Measurements from ENCODE around the gene DYNLT2.
A peak's percentile ranks its signal among the peaks of the same experiment; 100 is the strongest.

The DYNLT2 gene, protein sequence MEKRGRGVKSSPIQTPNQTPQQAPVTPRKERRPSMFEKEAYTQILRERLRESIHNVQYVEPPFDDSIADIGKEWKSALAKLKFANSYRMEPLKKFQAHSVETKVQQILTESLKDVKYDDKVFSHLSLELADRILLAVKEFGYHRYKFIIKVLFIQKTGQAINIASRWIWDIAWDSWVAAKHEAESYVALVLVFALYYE

DNA sequence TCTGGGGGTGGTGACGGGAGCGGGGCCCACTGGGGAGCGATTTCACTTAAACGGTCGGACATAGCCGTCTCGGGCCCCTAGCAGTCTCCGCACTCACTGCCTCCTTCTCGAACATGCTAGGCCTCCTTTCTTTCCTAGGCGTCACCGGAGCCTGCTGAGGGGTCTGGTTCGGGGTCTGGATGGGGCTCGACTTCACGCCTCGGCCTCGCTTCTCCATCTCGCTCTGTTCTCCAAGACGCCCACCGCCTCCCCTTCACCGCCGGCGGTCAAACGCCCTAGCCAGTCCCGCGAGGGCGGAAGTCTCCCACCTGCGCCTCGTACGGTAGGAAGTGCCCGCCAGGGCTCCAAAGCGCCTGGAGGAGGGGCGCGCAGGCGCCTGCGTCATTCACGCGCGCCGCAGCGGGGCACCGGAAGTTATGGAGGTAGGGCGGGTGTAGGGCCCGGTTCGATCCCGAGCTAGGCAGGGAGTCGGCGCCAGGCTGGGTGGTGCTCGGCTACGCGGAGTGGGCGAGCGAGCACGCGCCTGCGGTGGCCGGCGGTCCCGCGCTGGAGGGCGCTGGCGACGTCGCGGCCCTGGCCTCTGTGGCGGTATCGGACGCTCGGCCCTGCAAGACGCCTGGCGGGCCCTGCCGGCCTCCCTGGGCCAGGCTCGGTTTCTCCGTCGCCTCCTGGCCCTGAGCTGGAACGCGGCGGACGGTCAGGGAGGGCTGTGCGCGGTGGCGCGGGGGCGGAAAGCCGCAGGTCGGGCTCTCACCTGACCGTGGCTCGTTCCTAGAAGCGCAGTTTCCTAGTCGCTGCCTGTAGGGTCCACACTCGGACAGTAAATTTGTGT lies at the start of gene DYNLT2, which contains the start of gene ERMARD:
Gene DYNLT2 (minus strand): TSS at position 331 of the 832 bp plus-strand sequence. CDS start 114 bp downstream, at position 217.
Gene ERMARD (plus strand): TSS at position 381 of the 832 bp plus-strand sequence. CDS start 36 bp downstream, at position 417.
- peak; percentile 89 for DNase-seq (ENCODE audit: low read depth, low spot score)

DNA sequence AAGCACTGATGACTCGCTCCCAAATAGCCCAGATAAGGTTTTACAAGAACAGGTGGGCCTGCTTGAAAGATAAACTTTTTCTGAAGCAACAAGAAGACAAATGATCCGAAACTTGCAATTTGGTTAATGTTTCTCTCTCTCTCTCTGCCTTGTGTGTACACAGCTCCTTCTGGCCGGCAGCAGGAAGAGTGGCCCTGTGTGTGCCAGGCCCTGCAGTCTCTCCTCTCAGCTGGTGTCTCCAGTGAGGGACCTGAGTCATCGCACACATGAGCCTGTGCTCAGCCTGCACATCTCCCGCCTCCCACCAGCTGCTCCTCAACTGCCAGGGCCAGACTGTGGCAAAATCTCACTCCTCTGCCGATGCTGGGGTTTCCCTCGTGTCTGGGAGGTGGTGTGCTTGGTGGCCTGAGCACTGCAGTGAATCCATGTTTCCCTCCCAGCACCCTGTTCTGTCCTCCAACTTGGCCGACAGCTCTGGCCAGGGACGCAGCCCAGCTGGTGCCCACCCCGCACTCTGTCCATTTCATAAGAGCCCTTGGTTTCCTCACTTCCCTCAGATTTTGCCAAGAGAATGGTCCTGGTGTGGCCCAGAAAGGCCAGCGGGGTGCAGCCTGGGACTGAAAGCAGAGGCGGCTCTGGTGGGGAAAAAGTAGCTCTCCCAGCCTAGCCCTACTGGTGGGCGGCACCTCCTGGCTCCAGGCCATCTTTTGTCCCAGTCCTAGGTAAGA lies 49.5 kb upstream of the DYNLT2 start:
- no peak for DNase-seq (ENCODE audit: low read depth, low spot score)

DNA sequence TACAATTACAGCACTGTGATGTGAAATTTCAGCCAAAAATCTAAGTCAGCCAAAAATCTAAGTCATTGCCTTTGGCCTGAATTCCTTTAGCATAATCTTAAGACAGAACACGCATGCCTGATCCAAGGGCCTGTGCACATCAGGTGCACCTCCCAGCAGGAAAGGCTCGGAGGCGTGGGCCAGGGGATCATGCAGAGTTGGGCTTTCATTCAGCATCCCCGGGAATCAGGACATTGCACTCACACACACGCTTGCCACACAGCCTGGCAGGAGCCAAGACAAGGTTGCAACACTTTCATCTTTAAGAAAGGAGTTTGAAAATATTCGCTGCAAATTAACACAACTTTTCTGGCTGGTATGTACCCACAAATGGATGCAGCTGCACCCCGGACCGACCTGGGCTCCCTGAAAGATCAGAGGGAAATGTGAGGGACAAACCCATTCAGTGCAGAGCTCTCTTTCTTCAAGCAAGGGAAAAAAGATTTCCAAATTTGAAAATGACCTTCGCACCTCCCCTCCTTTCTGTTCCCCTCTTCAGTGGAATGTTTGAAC lies 48.8 kb upstream of the DYNLT2 start:
- no peak for DNase-seq (ENCODE audit: low read depth, low spot score)

DNA sequence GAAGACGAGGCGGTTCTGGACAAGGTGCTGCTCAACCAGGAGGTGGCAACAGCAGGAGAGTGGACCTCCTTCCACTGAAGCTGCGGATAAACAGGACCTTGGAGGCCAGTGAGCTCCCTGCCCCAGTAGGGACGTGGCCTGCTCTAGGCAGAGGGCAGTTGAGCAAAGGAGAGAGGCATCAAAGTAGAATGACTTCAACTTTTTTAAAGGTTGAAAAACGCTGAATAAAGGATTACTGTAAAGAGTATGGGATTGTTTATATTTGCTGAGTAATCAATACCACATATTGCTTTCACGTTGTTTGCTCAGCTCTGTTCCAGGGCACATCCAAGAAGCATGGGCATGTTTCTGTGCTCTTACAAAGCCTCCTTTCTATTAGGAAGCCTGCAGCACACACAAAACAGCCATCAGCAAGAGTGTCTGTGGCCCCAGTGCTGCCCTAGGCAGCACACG lies 48.1 kb upstream of the DYNLT2 start:
- DNase-seq (ENCODE audit: low read depth, low spot score), result no peak

DNA sequence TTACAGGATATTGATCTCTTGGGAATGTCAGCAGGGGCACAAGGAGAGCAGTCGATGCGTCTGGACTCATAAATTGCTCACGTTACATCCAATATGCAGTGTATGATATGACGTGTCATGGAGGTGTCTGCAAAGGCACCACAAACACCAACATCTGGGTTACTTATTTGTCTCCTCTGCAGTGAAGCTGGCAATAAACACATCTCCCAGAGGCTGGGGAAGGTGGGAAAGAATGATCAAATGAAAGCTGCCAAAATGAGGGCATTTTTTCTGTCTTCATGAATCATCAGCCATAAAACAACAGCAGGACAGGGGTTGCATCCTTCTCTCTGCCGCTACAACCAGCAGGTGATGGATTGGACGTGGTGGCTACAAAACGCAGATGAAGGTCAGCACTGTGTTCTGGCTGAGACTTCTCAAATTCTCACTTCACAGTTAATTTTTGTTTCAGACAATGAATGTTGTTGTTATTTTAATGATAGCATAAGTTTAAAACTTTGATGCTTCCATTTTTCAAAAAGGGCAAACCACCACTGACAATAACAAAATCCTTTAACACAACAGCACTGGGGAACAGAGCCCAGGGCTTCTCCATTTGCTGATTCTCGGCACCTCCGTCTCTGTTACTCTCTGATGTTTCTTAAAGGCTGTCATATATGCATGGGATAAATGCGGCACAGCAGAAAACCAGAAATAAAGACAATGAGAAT lies 47.5 kb upstream of the DYNLT2 start:
- DNase-seq (ENCODE audit: low read depth, low spot score), result no peak

DNA sequence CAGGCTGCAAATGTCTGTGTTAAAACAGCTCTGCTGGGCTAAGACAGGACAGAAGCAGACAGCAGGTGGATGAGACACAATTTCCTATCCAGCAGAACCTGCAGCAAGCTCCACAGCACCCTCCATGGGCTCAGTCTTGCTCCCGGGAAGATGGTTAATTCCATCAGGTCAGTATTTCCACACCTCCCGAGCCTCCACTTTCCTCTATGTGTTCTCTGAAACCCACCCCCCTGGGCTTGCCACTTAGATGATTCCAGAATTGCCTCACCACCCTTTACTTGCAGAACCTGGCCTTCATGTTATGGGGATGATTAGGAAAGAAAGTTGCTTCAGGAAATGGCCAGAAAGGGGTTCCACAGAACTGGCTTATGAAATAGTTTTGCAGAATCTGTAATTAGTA lies 43.8 kb upstream of the DYNLT2 start:
- DNase-seq (ENCODE audit: low read depth, low spot score), result no peak

DNA sequence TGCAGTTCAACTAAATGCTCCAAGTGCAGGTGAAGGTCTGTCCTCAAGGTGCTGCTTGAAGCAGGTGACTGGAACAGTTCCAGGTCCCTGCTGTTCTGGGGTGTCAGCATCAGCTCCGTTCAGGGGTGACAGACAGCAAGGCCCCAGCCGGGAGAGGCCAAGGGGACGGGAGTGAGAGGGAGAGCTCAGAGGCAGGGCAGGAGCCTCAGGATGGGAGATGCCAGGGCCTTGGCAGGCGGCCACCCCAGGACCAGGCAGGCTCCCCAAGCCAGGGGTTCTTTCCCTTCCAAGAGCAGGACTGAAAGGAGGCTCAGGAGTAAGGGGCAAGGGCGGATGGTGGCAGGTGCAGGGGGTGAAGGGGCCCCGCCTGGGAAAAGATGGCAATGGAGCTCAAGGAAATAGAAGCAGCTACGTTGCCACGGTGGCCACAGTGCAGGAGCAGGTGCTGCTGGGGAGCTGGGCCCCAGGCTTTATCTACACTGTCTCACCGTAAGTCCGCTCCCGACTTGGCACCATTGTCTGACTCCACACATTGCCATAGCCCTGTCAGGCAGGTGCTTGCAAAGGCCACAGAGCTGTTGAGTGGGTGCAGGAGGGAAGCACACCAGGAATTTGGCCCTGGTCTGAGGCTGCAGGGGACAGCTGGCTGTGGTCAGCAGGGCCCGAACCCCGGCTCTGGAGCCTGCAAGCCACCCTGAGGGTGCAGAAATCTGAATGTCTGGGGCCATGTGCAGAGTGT lies 43.1 kb upstream of the DYNLT2 start:
- no peak for DNase-seq (ENCODE audit: low read depth, low spot score)

DNA sequence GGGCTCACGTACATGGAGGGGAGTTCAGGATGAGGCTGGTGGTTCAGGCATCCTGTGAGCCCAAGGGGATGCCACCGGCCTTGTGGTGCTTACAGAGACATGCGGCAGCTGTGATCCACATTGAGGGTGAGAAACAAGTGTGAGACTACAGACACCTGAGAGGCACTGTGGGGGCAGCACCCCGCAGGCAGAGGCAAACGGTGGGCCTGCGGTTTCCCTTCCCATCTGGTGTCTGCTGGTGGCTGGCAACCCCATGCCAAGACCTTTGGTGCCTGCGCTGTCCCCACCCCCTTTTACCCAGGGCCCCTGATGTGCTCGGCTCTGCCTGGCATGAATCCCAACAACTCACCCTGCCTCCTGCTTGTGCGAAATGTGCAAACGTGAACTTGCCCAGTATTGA lies 42.0 kb upstream of the DYNLT2 start:
- no peak for DNase-seq (ENCODE audit: low read depth, low spot score)

DNA sequence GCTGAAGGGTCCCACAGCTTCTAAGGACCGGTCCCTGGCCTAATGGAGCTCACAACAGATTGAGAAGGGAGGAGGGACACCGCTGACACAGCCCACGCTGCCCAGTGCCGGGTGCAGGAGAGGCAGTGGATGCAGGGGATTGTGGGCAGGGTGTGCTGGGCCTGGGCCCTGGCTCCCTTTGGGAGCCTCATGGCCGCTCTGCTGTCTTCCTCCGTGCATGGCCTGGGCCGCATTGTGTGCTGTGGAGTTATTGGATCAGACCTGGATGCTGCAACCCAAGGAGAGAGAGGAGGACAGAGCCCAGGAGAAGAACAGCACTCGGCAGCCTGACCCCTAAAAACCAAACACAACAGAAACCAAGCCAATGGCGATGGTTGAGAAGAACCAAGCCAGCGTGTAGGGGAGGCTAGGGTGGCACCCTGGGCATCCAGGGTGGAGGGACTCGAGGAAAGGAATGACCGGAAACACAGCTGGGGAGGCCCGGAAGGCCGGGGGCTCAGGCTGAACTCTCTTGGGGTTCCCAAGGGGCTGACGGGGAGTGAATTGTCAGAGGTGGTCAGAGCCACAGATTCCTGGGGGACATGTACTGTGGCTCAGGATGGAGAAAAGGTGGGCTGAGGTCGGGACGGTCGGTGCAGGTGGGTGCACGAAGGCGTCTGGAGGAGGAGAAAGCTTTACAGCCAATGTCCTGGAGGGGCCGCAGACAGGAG lies 41.1 kb upstream of the DYNLT2 start:
- no peak for DNase-seq (ENCODE audit: low read depth, low spot score)

DNA sequence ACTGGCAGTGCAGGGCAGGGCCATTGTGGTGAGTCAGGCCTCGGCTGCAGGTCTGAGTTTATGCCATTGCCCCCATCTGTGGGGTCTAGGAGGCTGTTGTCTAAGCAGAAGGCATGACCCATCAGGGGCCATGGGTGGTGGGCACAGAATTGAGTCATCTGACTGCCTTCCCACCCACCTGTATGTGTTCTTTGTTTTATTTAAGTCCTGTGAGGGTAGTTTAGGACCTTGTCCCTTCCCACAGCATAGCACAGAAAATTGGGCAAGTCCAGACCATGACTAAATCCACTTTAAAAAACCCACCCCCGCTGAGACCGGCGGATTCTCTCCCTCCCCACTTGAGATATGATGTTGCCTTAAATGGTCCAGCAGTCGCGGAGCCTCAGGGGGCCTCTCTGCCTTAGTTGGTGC lies 40.4 kb upstream of the DYNLT2 start:
- DNase-seq (ENCODE audit: low read depth, low spot score), result no peak

DNA sequence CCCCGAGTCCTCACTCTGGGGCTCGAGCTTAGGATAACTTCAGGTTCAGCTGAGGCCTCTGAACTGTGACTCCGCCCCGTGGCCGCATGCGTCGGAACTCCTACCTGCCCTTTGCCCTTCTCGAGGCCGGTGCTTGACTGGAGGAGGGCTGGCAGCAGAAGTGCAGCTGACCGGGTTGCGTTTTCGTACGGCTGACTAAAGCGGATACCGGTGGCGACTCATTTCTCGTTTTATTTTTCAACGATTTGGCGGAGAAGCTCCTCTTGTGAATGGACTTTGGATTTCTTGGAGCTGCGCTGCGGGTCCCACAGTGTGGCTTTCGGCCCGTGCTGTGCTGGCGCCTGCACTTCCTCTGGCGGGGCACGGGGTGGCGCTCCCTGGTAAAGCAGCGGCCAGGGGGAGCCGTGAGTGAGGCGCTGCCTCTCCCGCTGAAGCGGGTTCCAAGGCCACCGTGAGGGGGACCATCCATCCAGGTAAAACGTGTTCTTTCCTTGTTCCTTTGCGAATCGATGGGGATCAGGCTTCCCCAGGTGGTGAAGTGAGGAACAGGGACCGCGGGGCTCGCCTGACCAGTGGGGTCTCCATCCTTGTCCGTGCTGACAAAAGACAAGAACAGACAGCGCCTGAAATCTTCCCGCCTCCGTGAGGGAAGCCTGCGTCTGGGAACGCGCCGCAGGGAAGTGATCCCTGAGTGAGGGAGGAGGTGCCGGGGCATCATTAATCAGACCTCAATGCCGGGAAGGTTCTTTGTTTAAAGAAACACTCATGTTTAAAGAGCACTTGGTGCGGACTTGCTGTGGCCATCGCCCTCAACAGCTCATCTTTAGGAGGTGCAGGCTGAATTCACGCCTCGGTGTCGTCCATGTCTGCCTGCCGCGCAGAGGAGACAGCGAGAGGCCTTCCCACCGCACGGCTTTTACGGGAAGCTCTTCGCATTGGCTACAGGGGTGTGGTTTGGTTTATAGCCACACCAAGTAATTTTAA lies 38.9 kb upstream of the DYNLT2 start:
- DNase-seq (ENCODE audit: low read depth, low spot score), result peak; percentile 48

DNA sequence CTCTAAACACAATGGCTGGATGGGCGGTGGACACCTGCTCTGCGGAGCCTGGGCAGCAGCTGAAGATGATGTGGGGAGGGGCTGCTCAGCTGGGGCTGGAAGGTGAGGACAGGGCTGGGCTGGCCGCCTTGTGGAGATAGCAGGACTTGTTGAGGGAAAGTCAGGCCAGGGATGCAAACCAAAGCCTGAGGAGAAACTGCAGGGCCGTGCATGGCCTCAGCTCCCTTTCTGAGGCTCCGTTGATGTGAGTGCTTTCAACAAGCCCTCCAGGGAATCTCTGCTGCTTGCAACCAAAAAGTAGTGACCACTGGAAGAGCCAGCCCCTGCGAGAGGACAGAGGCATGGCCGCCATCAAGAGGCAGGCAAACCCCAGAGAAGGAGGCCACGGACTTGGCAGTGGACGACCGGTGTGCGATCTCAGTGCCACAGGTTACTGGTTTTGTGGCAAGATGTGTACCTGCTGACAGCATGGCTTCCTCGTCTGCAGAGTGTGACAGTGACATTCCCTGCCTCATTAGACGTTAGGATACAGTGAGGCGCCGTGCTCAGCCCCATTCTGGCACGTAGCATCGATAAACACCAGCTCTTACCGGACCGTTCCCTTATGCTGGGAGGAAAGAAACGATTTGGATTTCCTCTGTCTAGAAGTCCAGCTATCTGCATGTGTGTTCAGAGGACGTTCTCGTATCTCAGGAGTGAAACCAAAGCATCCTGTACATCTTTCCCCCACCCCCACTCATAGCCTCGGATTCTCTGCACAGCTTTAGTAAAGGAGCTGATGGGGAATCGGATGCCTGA lies 38.0 kb upstream of the DYNLT2 start:
- no peak for DNase-seq (ENCODE audit: low read depth, low spot score)

DNA sequence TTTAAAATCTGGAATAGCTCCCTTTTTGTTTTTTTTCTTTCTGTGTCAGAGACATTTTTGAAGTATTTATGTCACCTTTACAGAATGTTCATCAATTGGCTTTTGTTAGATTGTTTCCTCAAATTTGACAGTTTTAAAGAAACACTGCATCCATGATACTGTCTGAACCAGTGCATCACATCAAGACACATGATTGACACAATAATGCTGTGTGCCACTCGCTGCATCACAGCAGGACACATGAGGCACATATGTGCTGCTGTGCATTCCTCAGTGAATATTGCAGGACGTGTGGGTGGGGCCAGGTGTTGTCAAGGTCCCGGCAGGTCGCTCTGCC lies 37.4 kb upstream of the DYNLT2 start:
- DNase-seq (ENCODE audit: low read depth, low spot score), result no peak

DNA sequence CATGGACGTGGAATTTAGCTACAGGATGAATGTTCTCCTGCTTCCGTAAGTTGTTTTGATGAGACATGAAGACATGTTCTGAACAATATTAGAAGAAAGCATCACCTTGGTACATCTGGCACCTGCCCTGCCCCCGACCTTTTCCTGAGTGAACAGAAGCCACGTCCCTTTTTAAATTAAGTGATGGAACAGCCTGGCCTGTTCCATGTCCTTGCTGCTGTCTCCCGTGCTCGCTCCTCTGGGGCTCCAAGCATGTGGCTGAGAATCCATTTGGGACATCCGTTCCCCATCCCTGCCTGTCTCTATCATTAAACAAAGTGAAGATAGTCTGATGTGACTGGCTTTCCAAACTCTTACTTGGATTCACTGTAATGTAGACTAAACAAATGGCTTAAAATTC lies 36.4 kb upstream of the DYNLT2 start:
- DNase-seq (ENCODE audit: low read depth, low spot score), result no peak

DNA sequence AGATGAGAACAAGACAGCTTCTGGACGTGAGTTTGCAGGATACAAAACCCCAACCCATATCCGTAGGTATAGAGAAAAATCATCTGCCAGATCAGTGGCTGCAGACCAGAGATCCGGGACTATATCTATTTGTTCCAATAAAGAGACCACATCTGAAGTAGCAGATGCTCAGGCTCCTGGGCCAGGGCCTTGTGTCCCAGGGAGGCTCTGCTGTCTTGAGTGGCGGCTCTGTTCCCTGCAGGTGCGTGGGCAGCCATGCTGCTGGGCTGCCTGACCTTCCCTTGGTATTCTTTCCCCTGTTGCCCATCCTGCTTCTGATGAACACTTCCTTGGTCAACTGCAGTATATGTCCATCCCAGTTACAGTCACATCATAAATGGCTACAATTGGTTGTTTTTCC lies 35.0 kb upstream of the DYNLT2 start:
- no peak for DNase-seq (ENCODE audit: low read depth, low spot score)

DNA sequence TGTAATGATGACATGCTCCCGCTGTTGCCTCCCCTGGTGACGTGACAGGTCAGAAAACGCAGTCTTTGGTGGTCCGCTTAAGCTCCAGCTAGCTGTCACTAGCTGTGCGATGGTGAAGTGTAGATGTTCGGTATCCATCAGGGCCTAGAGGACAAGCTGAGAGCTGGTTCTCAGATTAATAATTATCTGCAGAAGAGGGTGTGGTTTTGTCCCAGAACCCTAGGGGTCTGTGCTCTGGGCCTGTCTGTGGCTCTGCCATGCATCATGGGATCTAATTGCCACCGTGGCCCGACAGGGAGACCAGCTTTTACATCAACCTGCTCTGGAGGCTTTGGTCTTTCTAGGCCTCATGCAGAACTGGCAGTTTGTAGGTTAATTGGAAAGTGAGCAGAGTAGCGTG lies 34.2 kb upstream of the DYNLT2 start:
- DNase-seq (ENCODE audit: low read depth, low spot score), result no peak

DNA sequence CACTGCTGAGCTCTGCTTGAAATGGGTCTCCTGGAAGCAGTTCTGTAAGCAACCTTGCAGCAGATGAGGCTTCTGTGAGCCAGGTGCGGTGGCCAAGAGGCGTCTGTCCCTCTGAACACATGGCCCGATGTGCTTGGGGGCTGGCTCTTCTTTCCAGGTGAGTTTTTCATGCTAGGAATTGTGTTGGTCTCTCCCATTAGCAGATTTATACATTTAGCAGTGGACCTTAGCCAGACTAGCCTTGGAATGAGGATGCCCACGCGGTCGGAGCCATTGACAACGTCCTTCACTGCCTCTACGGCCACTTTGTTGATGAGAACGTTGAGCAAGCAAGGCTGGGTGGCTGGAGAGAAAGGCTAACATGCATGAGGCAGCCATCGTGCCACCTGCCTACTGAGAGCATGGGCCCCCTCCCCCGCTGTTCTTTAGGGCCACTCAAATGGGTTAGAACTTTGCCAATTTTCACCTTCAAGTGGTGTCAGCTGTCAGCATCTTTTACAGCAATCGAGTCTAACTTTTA lies 33.5 kb upstream of the DYNLT2 start:
- no peak for DNase-seq (ENCODE audit: low read depth, low spot score)

Measured in activated CD4-positive, CD25-positive, alpha-beta regulatory T cell treated with anti-CD3 and anti-CD28 coated beads, Interleukin-2, amount 50 U/mL, for 16 hours (primary cell).